DOHH2 (cell line): ENCODE data around the gene ELP4.

Experiments
- EZH2phosphoT487 ChIP-seq: fragments of 200-600 bp; sonication (generic); IDR thresholded peaks from 2 replicates; pipeline ENCODE4 v1.6.1; 2017; ENCODE audit warnings: borderline replicate concordance, mild to moderate bottlenecking, antibody characterized with exemption, low read length, moderate library complexity, mixed read lengths
- TF ChIP-seq, protein P1 (sequence below): fragments of 200-600 bp; sonication (generic); IDR thresholded peaks from one replicate; pipeline ENCODE4 v1.5.1; 2014; ENCODE audit warnings: antibody characterized with exemption, mild to moderate bottlenecking, low read depth, low read length; ENCODE audit not compliant: poor library complexity, severe bottlenecking

- TF ChIP-seq, protein P1, sequence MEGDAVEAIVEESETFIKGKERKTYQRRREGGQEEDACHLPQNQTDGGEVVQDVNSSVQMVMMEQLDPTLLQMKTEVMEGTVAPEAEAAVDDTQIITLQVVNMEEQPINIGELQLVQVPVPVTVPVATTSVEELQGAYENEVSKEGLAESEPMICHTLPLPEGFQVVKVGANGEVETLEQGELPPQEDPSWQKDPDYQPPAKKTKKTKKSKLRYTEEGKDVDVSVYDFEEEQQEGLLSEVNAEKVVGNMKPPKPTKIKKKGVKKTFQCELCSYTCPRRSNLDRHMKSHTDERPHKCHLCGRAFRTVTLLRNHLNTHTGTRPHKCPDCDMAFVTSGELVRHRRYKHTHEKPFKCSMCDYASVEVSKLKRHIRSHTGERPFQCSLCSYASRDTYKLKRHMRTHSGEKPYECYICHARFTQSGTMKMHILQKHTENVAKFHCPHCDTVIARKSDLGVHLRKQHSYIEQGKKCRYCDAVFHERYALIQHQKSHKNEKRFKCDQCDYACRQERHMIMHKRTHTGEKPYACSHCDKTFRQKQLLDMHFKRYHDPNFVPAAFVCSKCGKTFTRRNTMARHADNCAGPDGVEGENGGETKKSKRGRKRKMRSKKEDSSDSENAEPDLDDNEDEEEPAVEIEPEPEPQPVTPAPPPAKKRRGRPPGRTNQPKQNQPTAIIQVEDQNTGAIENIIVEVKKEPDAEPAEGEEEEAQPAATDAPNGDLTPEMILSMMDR: no peak
- TF ChIP-seq EZH2phosphoT487: no peak
These were observed 275.0 kb downstream of the ELP4 start for GRCh38 chr11:31784611-31785010.
